ENCODE data around the gene APPBP2. TPM values are rescaled to one million over a fixed set of nuclear protein-coding genes. Genes with fewer than 3 reads are reported as not detected.

The APPBP2 gene
- total RNA-seq, 4 donors from 2014 or later = 24.9 to 35.4 (median 27.9) TPM

- intact Hi-C loops (cut with DNase I) = no loop called here
- no peaks in the 10 kb centered on the region for H3K27me3 ChIP-seq
- H3K27ac ChIP-seq (replicated peaks in 1 of 4) = no peak overlapping the region
- no peaks in the 10 kb centered on the region for H3K9me3 ChIP-seq
- H3K4me1 ChIP-seq = peaks cover 15 to 20% (median 17%) of the 10 kb centered on the region in 4 donors
- no peak for TF ChIP-seq POLR2AphosphoS5 (IDR thresholded peaks at IDR 0.05)
- TF ChIP-seq POLR2A (IDR thresholded peaks at IDR 0.05; ENCODE audit: low read depth) = no peak
- no peak for TF ChIP-seq CTCF (IDR thresholded peaks at IDR 0.05)
- TF ChIP-seq EP300 (IDR thresholded peaks at IDR 0.05) = no peak
- H3K4me3 ChIP-seq = no peak overlapping the region
- H3K36me3 ChIP-seq = peaks cover 5 to 10% (median 7%) of the 10 kb centered on the region in 4 donors
- DNase-seq (ENCODE audit: extremely low spot score) = no peak
These were observed 52.3 kb downstream of the APPBP2 start for GRCh38 chr17:60473788-60474187.

DNA sequence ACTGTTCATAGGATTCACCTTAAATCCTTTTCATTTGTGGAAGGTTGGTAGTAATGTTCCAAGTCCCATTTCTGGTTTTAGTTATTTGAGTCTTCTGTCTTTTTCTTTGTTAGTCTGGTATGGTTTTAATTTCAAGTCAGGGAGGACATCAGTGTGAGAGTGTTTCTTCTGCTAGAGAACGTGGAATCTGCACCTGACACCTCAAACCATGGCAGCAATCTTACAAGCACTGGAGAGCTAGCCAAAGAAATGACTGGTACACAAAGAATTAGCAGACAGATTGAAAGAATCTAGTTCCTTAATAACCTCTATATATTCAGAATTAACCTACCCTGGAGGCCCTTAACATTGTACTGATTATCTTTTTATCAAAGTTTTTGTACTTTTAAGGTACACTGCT lies 53.6 kb downstream of the APPBP2 start:
- Histone ChIP-seq H3K27me3 (no peaks in the 10 kb centered on the region), H3K4me3 (no peak overlapping the region), H3K27ac (replicated peaks in 1 of 4) (no peak overlapping the region), H3K4me1 (peaks cover 25 to 33% (median 31%) of the 10 kb centered on the region in 4 donors), H3K36me3 (peaks cover 0 to 5% (median 2%) of the 10 kb centered on the region in 4 donors), H3K9me3 (no peaks in the 10 kb centered on the region)
- no peak for DNase-seq (ENCODE audit: extremely low spot score)
- intact Hi-C loops (cut with DNase I) = no loop called here
- WGBS = 73% methylated on average over 1 of the region's 1 CpG
- TF ChIP-seq CTCF (IDR thresholded peaks at IDR 0.05) = no peak
- TF ChIP-seq POLR2AphosphoS5 (IDR thresholded peaks at IDR 0.05) = no peak
- no peak for TF ChIP-seq POLR2A (IDR thresholded peaks at IDR 0.05; ENCODE audit: low read depth)
- no peak for TF ChIP-seq EP300 (IDR thresholded peaks at IDR 0.05)

DNA sequence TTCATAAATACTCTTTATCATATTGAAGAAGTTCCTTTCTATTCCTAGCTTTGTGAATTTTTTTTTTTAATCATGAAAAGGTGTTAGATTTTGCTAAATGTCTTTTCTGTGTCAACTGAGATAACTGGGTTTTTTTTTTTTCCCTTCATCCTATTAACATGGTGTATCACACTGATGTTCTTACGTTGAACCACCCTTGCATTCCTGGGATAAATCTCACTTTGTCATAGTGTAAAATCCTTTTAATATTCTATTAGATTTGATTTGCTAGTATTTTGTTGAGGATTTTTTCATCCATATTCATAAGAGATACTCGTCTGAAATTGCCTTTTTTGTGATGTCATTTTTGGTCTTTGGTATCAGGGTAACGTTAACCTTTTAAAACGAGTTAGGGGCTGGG lies 54.6 kb downstream of the APPBP2 start:
- Histone ChIP-seq H3K27me3 (no peaks in the 10 kb centered on the region), H3K9me3 (no peaks in the 10 kb centered on the region), H3K36me3 (peaks cover 0 to 5% (median 2%) of the 10 kb centered on the region in 4 donors), H3K27ac (replicated peaks in 1 of 4) (no peak overlapping the region), H3K4me1 (peaks cover 25 to 41% (median 36%) of the 10 kb centered on the region in 4 donors), H3K4me3 (no peak overlapping the region)
- 95% methylated on average over 4 of the region's 4 CpGs for WGBS
- intact Hi-C loops (cut with DNase I) = no loop called here
- TF ChIP-seq POLR2A (IDR thresholded peaks at IDR 0.05; ENCODE audit: low read depth) (no peak), CTCF (IDR thresholded peaks at IDR 0.05) (no peak), EP300 (IDR thresholded peaks at IDR 0.05) (no peak), POLR2AphosphoS5 (IDR thresholded peaks at IDR 0.05) (no peak)
- no peak for DNase-seq (ENCODE audit: extremely low spot score)

DNA sequence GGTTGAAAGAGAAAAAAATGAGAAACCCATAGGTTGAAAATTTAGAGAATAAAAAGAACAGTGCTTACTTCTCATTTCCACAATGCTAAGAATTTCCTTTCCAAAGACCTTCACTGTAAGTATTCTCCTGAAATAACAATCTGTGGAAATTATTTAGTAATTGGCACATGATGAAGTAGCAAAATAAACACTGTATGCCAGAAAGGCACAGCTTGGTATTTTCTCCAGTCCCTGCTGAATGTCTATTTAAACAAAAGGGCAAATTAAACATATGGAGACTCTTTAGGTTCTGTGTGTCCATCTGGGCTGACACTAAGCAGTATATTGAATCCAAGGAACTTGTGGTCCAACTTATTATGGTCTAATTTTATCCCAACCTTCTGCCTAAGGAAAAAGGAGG lies 57.7 kb downstream of the APPBP2 start:
- H3K27ac ChIP-seq (replicated peaks in 1 of 4) = peak overlapping the region; percentile 35 to 54 (median 42)
- H3K4me1 ChIP-seq = peaks cover 28 to 44% (median 38%) of the 10 kb centered on the region in 4 donors
- peaks cover 0 to 29% (median 24%) of the 10 kb centered on the region in 4 donors for H3K36me3 ChIP-seq
- intact Hi-C loops (cut with DNase I) = loop anchor here (5.0 to 10.0 kb wide), 2 partner anchors 56 to 169 kb away; partner anchors contain the start of gene APPBP2
- TF ChIP-seq CTCF (IDR thresholded peaks at IDR 0.05) = no peak
- no peak for TF ChIP-seq EP300 (IDR thresholded peaks at IDR 0.05)
- TF ChIP-seq POLR2A (IDR thresholded peaks at IDR 0.05; ENCODE audit: low read depth) = no peak
- TF ChIP-seq POLR2AphosphoS5 (IDR thresholded peaks at IDR 0.05) = no peak
- no peak overlapping the region for H3K4me3 ChIP-seq
- no peaks in the 10 kb centered on the region for H3K27me3 ChIP-seq
- H3K9me3 ChIP-seq = no peaks in the 10 kb centered on the region
- no peak for DNase-seq (ENCODE audit: extremely low spot score)

- intact Hi-C loops (cut with DNase I) = loop anchor here (10.0 kb wide), 1 partner anchor 60 kb away; the partner anchor contains the start of gene APPBP2
These were observed 61.7 kb downstream of the APPBP2 start for GRCh38 chr17:60464343-60464742.

More at GRCh38 chr17:60464343-60464742, 61.7 kb downstream of the APPBP2 start:
- DNase-seq (ENCODE audit: extremely low spot score) = no peak
- TF ChIP-seq POLR2AphosphoS5 (IDR thresholded peaks at IDR 0.05) = no peak
- no peak for TF ChIP-seq CTCF (IDR thresholded peaks at IDR 0.05)
- TF ChIP-seq EP300 (IDR thresholded peaks at IDR 0.05) = no peak
- no peak for TF ChIP-seq POLR2A (IDR thresholded peaks at IDR 0.05; ENCODE audit: low read depth)
- H3K4me1 ChIP-seq = peaks cover 19 to 34% (median 28%) of the 10 kb centered on the region in 4 donors
- H3K27ac ChIP-seq (replicated peaks in 1 of 4) = no peak overlapping the region
- no peaks in the 10 kb centered on the region for H3K9me3 ChIP-seq
- H3K4me3 ChIP-seq = no peak overlapping the region
- 96% methylated on average over 1 of the region's 1 CpG for WGBS
- H3K36me3 ChIP-seq = peaks cover 10 to 67% (median 49%) of the 10 kb centered on the region in 4 donors
- no peaks in the 10 kb centered on the region for H3K27me3 ChIP-seq

Measured in esophagus muscularis mucosa (tissue), 4 donors.